ENCODE measurements around the gene SRPRB. TPM values are rescaled to one million over a fixed set of nuclear protein-coding genes. Genes with fewer than 3 reads are reported as not detected.
A peak's percentile ranks its signal among the peaks of the same experiment; 100 is the strongest.

SRPRB gene
- total RNA-seq, 1 donor from 2014 or later: 30.2 TPM

- peaks cover 17% of the 10 kb centered on the region for H3K79me2 ChIP-seq (ENCODE audit: low read depth)
- no peak for DNase-seq (ENCODE audit: low spot score)
- no peak for TF ChIP-seq EZH2phosphoT487 (IDR thresholded peaks at IDR 0.05)
- TF ChIP-seq EZH2 (IDR thresholded peaks at IDR 0.05): no peak
- no peak for TF ChIP-seq CTCF (IDR thresholded peaks at IDR 0.05)
- H3K27ac ChIP-seq: no peak overlapping the region
- Mint-ChIP-seq H3K27me3 (ENCODE audit: insufficient read depth, low read depth) (no peaks in the 10 kb centered on the region), H3K27ac (no peak overlapping the region), H3K4me3 (peak overlapping the region; percentile 97), H3K4me1 (peaks cover 12% of the 10 kb centered on the region), H3K9me3 (no peaks in the 10 kb centered on the region), H3K36me3 (peaks cover 8% of the 10 kb centered on the region)
- no peaks in the 10 kb centered on the region for H3F3A ChIP-seq (ENCODE audit: low read depth)
- H4K20me1 ChIP-seq (ENCODE audit: low read depth): peaks cover 7% of the 10 kb centered on the region
- H3K4me1 ChIP-seq: peaks cover 8% of the 10 kb centered on the region
- no peak overlapping the region for H3K4me3 ChIP-seq
- H3K36me3 ChIP-seq: peaks cover 8% of the 10 kb centered on the region
- H3K4me2 ChIP-seq: peak overlapping the region; percentile 97
- H3K9ac ChIP-seq: no peak overlapping the region
- peak overlapping the region; percentile 99 for H2AFZ ChIP-seq (replicated peaks)
- no peaks in the 10 kb centered on the region for H3K9me3 ChIP-seq (ENCODE audit: low read depth)
- peaks cover 17% of the 10 kb centered on the region for H3K27me3 ChIP-seq
Measured at GRCh38 chr3:133804896-133805295, 719 bp upstream of the SRPRB start.

- H3K4me3 Mint-ChIP-seq: peak overlapping the region; percentile 97
- no peak overlapping the region for H3K27ac Mint-ChIP-seq
- TF ChIP-seq EZH2 (IDR thresholded peaks at IDR 0.05) (no peak), CTCF (IDR thresholded peaks at IDR 0.05) (no peak), EZH2phosphoT487 (IDR thresholded peaks at IDR 0.05) (no peak)
- Histone ChIP-seq H3F3A (ENCODE audit: low read depth) (no peaks in the 10 kb centered on the region), H3K27me3 (peaks cover 13% of the 10 kb centered on the region), H3K4me2 (peak overlapping the region; percentile 97), H3K36me3 (peaks cover 8% of the 10 kb centered on the region), H3K4me3 (peak overlapping the region; percentile 89), H2AFZ (replicated peaks) (peak overlapping the region; percentile 99), H4K20me1 (ENCODE audit: low read depth) (peaks cover 7% of the 10 kb centered on the region), H3K9me3 (ENCODE audit: low read depth) (no peaks in the 10 kb centered on the region), H3K4me1 (peaks cover 8% of the 10 kb centered on the region), H3K79me2 (ENCODE audit: low read depth) (peaks cover 17% of the 10 kb centered on the region), H3K9ac (no peak overlapping the region), H3K27ac (no peak overlapping the region)
- H3K27me3 Mint-ChIP-seq (ENCODE audit: insufficient read depth, low read depth): no peaks in the 10 kb centered on the region
- no peaks in the 10 kb centered on the region for H3K9me3 Mint-ChIP-seq
- no peak for DNase-seq (ENCODE audit: low spot score)
- peaks cover 8% of the 10 kb centered on the region for H3K36me3 Mint-ChIP-seq
- peaks cover 12% of the 10 kb centered on the region for H3K4me1 Mint-ChIP-seq
Measured at GRCh38 chr3:133805384-133805701, 272 bp upstream of the SRPRB start.

GRCh38 chr3:133812872-133813271 lies 7.3 kb downstream of the SRPRB start:
- Mint-ChIP-seq H3K27ac (no peak overlapping the region), H3K9me3 (no peaks in the 10 kb centered on the region), H3K27me3 (ENCODE audit: insufficient read depth, low read depth) (no peaks in the 10 kb centered on the region), H3K4me1 (no peaks in the 10 kb centered on the region), H3K36me3 (peaks cover 9% of the 10 kb centered on the region), H3K4me3 (no peak overlapping the region)
- no peak for DNase-seq (ENCODE audit: low spot score)
- no peaks in the 10 kb centered on the region for H4K20me1 ChIP-seq (ENCODE audit: low read depth)
- no peak overlapping the region for H2AFZ ChIP-seq (replicated peaks)
- H3K4me2 ChIP-seq: no peak overlapping the region
- TF ChIP-seq EZH2 (IDR thresholded peaks at IDR 0.05) (no peak), EZH2phosphoT487 (IDR thresholded peaks at IDR 0.05) (no peak), CTCF (IDR thresholded peaks at IDR 0.05) (no peak)
- no peaks in the 10 kb centered on the region for H3K27me3 ChIP-seq
- H3K9me3 ChIP-seq (ENCODE audit: low read depth): no peaks in the 10 kb centered on the region
- no peak overlapping the region for H3K9ac ChIP-seq
- peaks cover 27% of the 10 kb centered on the region for H3K36me3 ChIP-seq
- H3K4me1 ChIP-seq: no peaks in the 10 kb centered on the region
- no peak overlapping the region for H3K27ac ChIP-seq
- H3K4me3 ChIP-seq: no peak overlapping the region
- no peaks in the 10 kb centered on the region for H3K79me2 ChIP-seq (ENCODE audit: low read depth)
- H3F3A ChIP-seq (ENCODE audit: low read depth): peaks cover under 1% of the 10 kb centered on the region

Data from neural progenitor cell (in vitro differentiated cells).